DOHH2 (cell line): ENCODE results near the gene IL1R1.

ENCODE experiments used
- H3F3A ChIP-seq: fragments of 200-600 bp; sonication (generic), shearing (Covaris generic); 2 replicates; pipeline ENCODE4 v1.6.0; 2016; ENCODE audit warnings: antibody characterized with exemption, mild to moderate bottlenecking; ENCODE audit not compliant: control insufficient read depth, insufficient read depth
- H3K27ac ChIP-seq: fragments of 200-600 bp; sonication (generic); 2 replicates; pipeline ENCODE4 v1.5.1; 2014; ENCODE audit warnings: low read depth, mild to moderate bottlenecking, low read length, moderate library complexity
- H3K27me3 ChIP-seq: fragments of 200-600 bp; sonication (generic); 2 replicates; pipeline ENCODE4 v1.6.1; 2014; ENCODE audit warnings: mild to moderate bottlenecking, low read length, mixed read lengths; ENCODE audit not compliant: control insufficient read depth
- H3K36me3 ChIP-seq: fragments of 200-600 bp; sonication (generic); 2 replicates; pipeline ENCODE4 v1.6.1; 2014; ENCODE audit warnings: mild to moderate bottlenecking, low read length, moderate library complexity, mixed read lengths; ENCODE audit not compliant: control insufficient read depth
- H3K4me1 ChIP-seq: fragments of 200-600 bp; sonication (generic); 2 replicates; pipeline ENCODE4 v1.6.1; 2014; ENCODE audit warnings: mild to moderate bottlenecking, low read length, mixed read lengths; ENCODE audit not compliant: control insufficient read depth
- H3K4me2 ChIP-seq: fragments of 200-600 bp; sonication (generic); 2 replicates; pipeline ENCODE4 v1.6.0; 2014; ENCODE audit warnings: mild to moderate bottlenecking, low read length, moderate library complexity
- H3K4me3 ChIP-seq: fragments of 200-600 bp; sonication (generic); 2 replicates; pipeline ENCODE4 v1.5.1; 2014; ENCODE audit warnings: mild to moderate bottlenecking, low read length, mixed read lengths
- H3K79me2 ChIP-seq: fragments of 200-600 bp; sonication (generic); 2 replicates; pipeline ENCODE4 v1.6.1; 2014; ENCODE audit warnings: mild to moderate bottlenecking, low read length, mixed read lengths; ENCODE audit not compliant: control insufficient read depth
- H3K9me2 ChIP-seq: fragments of 200-600 bp; sonication (generic); replicated peaks from 2 replicates; pipeline ENCODE4 v1.6.1; 2014; ENCODE audit warnings: mild to moderate bottlenecking, low read length, mixed read lengths; ENCODE audit not compliant: control insufficient read depth
- H3K9me3 ChIP-seq: fragments of 200-600 bp; sonication (generic); 2 replicates; pipeline ENCODE4 v1.6.1; 2014; ENCODE audit warnings: antibody characterized with exemption, low read length, mixed read lengths; ENCODE audit not compliant: control insufficient read depth, insufficient read depth
- H4K20me1 ChIP-seq: fragments of 200-600 bp; sonication (generic); 2 replicates; pipeline ENCODE4 v1.6.0; 2014; ENCODE audit warnings: low read depth, mild to moderate bottlenecking, antibody characterized with exemption, low read length, moderate library complexity; ENCODE audit not compliant: control insufficient read depth, insufficient read depth
- EZH2phosphoT487 ChIP-seq: fragments of 200-600 bp; sonication (generic); IDR thresholded peaks from 2 replicates; pipeline ENCODE4 v1.6.1; 2017; ENCODE audit warnings: borderline replicate concordance, mild to moderate bottlenecking, antibody characterized with exemption, low read length, moderate library complexity, mixed read lengths
- TF ChIP-seq, protein P1 (sequence below): fragments of 200-600 bp; sonication (generic); IDR thresholded peaks from one replicate; pipeline ENCODE4 v1.5.1; 2014; ENCODE audit warnings: antibody characterized with exemption, mild to moderate bottlenecking, low read depth, low read length; ENCODE audit not compliant: poor library complexity, severe bottlenecking

IL1R1 gene

DNA sequence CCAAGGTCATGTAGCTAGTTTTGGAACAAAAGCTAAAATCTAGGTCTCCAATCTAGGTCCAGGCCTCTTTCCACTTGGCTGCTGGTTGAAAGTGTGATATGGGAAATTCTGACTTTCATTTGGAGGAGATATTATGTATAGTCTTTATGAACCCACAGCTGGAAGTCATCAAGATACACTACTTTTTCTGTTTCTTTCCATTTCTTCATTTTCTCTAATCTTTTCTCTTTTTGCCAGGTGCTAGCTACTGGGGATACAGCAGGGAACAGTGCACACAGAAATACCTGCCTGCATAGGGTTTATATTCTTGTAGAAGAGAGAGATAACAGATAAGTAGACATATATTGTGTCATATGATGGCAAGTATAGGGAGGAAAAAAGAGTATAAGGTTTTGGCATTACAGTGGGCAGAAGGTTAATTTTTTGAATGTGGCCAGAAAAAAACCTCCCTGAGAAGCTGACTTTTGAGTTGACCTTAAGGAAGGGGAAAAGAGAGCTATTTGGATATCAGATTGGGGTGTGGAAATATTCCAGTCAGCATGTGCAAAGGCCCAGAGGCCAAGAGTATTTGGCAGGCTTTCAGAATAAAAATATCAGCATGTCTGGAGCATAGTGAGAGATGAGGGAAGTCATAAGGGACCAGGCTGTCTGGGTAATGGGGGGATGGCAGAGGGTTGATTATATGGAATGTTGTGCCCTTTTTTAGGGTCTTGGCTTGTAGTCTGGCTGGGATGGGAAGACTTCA lies 15.6 kb downstream of the IL1R1 start:
- Histone ChIP-seq H3K27ac (no peak overlapping the region), H3K9me2 (no peaks in the 10 kb centered on the region), H3K9me3 (no peaks in the 10 kb centered on the region), H3K36me3 (no peaks in the 10 kb centered on the region), H3F3A (no peaks in the 10 kb centered on the region), H4K20me1 (no peaks in the 10 kb centered on the region), H3K4me3 (no peak overlapping the region), H3K27me3 (no peaks in the 10 kb centered on the region), H3K4me1 (no peaks in the 10 kb centered on the region), H3K79me2 (no peaks in the 10 kb centered on the region), H3K4me2 (no peak overlapping the region)
- no peak for TF ChIP-seq EZH2phosphoT487
- TF ChIP-seq, protein P1, sequence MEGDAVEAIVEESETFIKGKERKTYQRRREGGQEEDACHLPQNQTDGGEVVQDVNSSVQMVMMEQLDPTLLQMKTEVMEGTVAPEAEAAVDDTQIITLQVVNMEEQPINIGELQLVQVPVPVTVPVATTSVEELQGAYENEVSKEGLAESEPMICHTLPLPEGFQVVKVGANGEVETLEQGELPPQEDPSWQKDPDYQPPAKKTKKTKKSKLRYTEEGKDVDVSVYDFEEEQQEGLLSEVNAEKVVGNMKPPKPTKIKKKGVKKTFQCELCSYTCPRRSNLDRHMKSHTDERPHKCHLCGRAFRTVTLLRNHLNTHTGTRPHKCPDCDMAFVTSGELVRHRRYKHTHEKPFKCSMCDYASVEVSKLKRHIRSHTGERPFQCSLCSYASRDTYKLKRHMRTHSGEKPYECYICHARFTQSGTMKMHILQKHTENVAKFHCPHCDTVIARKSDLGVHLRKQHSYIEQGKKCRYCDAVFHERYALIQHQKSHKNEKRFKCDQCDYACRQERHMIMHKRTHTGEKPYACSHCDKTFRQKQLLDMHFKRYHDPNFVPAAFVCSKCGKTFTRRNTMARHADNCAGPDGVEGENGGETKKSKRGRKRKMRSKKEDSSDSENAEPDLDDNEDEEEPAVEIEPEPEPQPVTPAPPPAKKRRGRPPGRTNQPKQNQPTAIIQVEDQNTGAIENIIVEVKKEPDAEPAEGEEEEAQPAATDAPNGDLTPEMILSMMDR, result no peak

GRCh38 chr2:102159295-102159694 lies 16.7 kb downstream of the IL1R1 start:
- Histone ChIP-seq H3K4me2 (no peak overlapping the region), H3K9me3 (no peaks in the 10 kb centered on the region), H3K4me1 (no peaks in the 10 kb centered on the region), H3F3A (no peaks in the 10 kb centered on the region), H3K27me3 (no peaks in the 10 kb centered on the region), H3K36me3 (no peaks in the 10 kb centered on the region), H3K27ac (no peak overlapping the region), H3K4me3 (no peak overlapping the region), H3K79me2 (no peaks in the 10 kb centered on the region), H3K9me2 (no peaks in the 10 kb centered on the region), H4K20me1 (no peaks in the 10 kb centered on the region)
- TF ChIP-seq EZH2phosphoT487, result no peak
- TF ChIP-seq, protein P1, result no peak

DNA sequence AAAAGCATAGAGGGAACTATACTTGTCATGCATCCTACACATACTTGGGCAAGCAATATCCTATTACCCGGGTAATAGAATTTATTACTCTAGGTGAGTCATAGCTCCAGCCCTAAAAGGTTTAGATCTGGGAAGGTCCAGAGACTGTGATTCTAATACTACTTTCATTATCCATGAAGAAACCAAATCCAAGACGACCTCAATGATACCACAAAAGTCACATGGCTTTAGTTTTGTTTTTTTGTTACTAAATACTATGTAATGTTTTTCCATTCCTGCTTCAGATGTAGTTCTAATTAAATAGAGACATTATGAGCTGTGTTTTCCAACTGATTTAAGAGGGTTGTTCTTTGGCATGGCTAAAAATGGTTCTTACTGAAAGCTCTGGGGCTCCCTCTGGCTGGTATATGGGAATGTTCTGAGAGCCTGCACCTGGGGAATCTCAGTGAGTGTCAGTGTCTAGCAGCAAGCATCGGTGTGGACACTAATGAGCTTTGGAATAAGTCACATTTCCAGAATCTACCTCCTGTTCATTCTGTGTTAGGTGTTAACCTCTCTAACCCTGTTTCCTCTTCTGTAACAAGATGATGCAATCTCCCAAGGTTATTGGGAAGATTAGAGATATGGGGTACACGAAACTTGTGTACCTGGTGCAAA lies 23.8 kb downstream of the IL1R1 start:
- H3K4me2 ChIP-seq, result no peak overlapping the region
- H3K4me3 ChIP-seq, result no peak overlapping the region
- no peak overlapping the region for H3K27ac ChIP-seq

More for the DNA sequence above, 23.8 kb downstream of the IL1R1 start:
- Histone ChIP-seq H4K20me1 (no peaks in the 10 kb centered on the region), H3K36me3 (no peaks in the 10 kb centered on the region), H3K9me3 (no peaks in the 10 kb centered on the region), H3F3A (no peaks in the 10 kb centered on the region), H3K4me1 (no peaks in the 10 kb centered on the region), H3K9me2 (no peaks in the 10 kb centered on the region), H3K27me3 (no peaks in the 10 kb centered on the region), H3K79me2 (no peaks in the 10 kb centered on the region)
- TF ChIP-seq, protein P1, result no peak
- no peak for TF ChIP-seq EZH2phosphoT487
